IPS-NIHi7 (cell line): ENCODE results near the gene METTL16.
"Not testable (repeated sequence)": the region's sequence is repeated elsewhere in the genome, so short reads cannot be mapped to it uniquely, and the experiment has no call there.

ENCODE experiments used
- DNase-seq: peaks from one replicate; pipeline ENCODE4 v3.0.0; 2012; ENCODE audit warnings: mixed read lengths; ENCODE audit errors: extremely low spot score

METTL16 gene, protein sequence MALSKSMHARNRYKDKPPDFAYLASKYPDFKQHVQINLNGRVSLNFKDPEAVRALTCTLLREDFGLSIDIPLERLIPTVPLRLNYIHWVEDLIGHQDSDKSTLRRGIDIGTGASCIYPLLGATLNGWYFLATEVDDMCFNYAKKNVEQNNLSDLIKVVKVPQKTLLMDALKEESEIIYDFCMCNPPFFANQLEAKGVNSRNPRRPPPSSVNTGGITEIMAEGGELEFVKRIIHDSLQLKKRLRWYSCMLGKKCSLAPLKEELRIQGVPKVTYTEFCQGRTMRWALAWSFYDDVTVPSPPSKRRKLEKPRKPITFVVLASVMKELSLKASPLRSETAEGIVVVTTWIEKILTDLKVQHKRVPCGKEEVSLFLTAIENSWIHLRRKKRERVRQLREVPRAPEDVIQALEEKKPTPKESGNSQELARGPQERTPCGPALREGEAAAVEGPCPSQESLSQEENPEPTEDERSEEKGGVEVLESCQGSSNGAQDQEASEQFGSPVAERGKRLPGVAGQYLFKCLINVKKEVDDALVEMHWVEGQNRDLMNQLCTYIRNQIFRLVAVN

GRCh38 chr17:2511462-2512369 is at the start of gene METTL16:
Gene METTL16 (minus strand): TSS chr17:2511888. CDS start chr17:2502331, 9,557 bp downstream.
- DNase-seq, result peak; percentile 98

DNA sequence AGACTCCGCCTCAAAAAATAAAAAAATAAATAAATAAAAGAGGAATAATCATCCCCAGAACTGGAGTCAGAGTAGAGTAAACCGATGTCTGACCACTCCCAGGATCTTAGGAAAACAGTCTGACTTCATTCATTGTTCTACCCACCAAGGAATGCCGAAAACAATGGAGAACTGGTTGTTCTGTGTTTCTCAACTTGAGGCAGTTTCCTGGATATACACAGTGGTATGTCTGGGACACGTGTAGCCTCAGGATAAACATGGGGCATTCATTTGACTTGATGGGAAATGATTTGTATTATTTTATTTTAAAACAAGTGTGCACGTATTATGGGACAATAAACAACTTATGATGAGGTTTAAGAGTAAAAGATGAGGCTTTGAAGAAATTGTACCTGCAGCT is 49.0 kb upstream of the METTL16 start:
- DNase-seq, result no peak

GRCh38 chr17:2551928-2552327 is 40.2 kb upstream of the METTL16 start:
- DNase-seq, result peak; percentile 30

DNA sequence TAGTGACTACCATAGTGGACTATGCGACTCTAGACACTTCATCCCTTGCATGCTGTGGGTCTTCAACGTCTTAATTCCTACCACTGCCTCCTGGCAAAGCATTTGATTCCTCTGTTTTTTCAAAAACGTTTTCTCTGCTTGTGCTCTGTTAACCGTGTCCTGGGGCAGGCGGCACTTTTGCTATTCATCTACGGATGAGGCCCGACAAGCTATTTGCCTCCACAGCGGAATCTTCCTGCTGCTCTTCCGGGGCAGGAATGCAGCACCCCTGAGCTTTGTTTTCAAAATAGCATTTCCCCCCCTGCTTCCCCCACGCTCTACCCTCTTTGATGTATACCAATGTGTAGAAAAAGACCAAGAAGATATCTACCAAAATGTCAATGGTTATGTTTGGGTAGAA is 39.8 kb upstream of the METTL16 start:
- peak; percentile 75 for DNase-seq

DNA sequence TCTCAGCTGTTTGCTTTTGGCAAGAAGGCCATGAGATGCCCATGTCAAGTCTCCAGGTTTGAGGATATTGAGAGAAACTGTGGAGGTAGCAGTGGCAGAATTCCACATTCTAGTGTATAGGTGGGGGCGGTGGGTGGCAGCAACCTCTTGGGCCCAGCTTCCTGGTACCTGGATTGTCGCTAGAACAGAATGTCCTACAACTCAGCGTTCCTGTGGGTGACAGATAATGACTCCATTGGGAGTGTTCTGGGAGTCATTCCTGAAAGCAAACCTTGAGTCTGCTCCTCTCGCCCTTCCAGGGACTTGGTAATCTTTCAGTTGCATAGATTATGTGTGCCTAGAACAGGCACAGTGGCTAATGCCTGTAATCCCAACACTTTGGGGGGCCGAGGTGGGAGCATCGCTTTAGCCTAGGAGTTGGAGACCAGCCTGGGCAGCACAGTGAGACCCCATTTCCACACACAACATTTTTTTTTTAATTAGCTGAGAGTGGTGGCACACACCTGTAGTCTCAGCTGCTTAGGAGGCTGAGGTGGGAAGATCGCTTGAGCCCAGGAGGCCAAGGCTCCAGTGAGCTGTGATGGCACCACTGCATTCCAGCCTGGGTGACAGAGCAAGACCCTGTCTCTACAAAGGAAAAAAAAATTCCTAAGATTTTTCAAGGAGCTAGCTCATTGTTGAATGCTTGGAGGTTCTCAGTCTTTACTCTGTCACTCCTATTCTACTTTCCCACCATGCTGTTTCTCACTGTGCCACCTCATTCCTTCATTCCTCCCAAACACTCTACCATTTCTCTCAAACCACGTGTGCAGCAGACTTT is 37.9 kb upstream of the METTL16 start:
- no peak for DNase-seq

DNA sequence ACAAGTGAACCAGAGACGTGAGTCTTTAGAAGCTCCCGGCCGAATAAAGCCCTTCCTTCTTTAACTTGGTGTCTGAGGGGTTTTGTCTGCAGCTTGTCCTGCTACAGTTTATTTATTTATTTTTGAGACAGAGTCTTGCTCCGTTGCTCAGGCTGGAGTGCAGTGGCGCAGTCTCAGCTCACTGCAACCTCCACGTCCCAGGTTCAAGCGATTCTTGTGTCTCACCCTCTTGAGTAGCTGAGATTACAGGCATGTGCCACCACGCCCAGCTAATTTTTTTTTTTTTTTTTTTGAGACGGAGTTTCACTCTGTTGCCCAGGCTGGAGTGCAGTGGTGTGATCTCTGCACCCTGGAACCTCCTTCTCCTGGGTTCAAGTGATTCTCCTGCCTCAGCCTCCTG is 36.3 kb upstream of the METTL16 start:
- DNase-seq, result not testable (repeated sequence)

GRCh38 chr17:2547176-2547575 is 35.5 kb upstream of the METTL16 start:
- no peak for DNase-seq

GRCh38 chr17:2545393-2545792 is 33.7 kb upstream of the METTL16 start:
- DNase-seq, result no peak

DNA sequence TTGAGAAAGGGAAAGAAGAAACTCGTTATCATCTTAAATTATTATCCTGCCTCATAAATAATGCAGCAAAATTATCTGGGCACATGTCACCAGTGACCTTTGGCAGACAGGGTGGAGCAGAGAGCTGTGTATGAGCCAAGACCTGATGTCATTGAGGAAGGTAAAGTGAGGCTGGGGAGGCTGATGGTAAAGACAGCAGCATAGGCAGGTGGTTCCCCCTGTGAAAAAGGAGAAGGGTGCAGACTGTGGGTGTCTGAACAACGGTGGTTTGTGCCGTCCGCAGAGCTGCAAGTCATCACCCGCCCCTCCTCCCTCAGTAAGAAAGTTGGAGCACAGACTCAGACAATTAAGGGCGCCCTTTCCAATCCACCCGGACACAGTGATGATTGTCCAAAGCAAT is 30.8 kb upstream of the METTL16 start:
- no peak for DNase-seq

GRCh38 chr17:2542056-2542455 is 30.4 kb upstream of the METTL16 start:
- no peak for DNase-seq

GRCh38 chr17:2537579-2537978 is 25.9 kb upstream of the METTL16 start:
- DNase-seq, result not testable (repeated sequence)

DNA sequence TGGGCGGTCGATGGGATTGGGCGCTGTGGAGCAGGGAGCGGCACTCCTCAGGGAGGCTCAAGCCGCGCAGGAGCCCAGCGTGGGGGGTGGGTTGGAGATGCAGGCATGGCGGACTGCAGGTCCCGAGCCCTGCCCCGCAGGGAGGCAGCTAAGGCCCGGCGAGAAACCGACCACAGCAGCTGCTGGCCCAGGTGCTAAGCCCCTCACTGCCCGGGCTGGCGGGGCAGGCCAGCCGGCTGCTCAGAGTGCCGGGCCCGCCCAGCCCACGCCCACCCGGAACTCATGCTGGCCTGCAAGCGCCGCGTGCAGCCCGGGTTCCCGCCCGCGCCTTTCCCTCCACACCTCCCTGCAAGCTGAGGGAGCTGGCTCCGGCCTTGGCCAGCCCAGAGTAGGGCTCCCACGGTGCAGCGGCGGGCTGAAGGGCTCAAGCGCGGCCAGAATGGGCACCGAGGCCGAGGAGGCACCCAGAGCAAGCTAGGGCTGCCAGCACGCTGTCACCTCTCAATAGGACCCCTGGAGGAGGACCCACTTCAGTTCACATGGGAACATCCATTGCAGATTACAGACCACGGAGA is 20.5 kb upstream of the METTL16 start:
- DNase-seq, result no peak

DNA sequence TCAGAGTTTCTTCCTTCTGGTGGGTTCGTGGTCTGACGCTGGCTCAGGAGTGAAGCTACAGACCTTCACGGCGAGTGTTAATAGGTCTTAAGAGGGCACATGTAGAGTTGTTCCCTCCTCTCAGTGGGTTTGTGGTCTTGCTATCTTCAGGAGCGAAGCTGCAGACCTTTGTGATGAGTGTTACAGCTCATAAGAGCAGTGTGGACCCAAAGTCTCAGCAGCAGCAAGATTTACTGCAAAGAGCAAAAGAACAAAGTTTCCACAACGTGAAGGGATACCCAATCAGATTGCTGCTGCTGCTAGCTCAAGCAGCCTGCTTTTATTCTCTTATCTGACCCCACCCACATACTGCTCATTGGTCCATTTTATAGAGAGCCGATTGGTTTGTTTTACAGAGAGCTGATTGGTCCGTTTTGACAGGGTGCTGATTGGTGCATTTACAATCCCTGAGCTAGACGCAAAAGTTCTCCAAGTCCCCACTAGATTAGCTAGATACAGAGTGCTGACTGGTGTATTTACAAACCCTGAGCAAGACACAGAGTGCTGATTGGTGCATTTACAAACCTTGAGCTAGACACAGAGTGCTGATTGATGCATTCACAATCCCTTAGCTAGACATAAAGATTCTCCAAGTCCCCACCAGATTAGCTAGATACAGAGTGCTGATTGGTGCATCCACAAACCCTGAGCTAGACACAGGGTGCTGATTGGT is 19.7 kb upstream of the METTL16 start:
- not testable (repeated sequence) for DNase-seq

- not testable (repeated sequence) for DNase-seq
These were observed 10.2 kb upstream of the METTL16 start for GRCh38 chr17:2521775-2522410.

GRCh38 chr17:2521257-2521656 is 9.6 kb upstream of the METTL16 start:
- DNase-seq, result no peak

DNA sequence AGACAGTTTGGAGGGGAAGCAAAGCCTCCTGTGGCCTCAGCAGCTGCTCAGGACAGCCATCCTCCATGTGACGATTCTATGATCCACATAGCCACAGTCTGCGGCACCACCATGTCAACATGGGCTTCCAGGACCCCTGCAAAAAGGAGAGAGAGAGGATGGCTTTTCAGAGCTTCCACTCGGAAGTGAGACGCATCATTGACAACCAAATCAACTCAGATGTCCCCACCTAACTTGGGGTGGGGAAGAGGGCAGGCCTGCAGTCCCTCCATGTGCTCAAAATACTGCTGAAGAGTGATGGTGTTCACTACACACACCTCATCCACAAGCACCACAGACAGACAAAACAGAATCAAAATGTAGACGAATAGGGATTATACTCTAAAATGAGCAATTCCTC is 5.9 kb upstream of the METTL16 start:
- no peak for DNase-seq

- no peak for DNase-seq
These were observed 588 bp downstream of the METTL16 start for GRCh38 chr17:2511138-2511461.

DNA sequence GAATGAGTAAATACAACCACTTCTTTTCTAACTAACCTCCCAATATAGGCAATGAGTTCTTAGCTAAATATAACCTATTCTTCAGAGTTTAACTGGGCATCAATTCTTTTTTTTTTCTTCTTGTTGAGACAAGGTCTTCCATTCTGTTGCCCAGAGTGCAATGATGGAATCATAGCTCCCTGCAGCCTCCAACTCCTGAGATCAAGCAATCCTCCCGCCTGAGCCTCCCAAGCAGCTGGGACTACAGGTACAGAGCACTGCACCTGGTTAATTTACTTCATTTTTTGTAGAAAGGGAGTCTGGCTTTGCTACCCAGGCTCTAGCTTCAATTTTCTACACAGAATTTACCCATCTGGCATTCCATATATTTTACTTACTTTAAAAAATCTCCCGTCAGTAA is 1.1 kb downstream of the METTL16 start:
- no peak for DNase-seq

- no peak for DNase-seq
These were observed 3.7 kb downstream of the METTL16 start for GRCh38 chr17:2508035-2508434.

- DNase-seq, result not testable (repeated sequence)
These were observed 4.7 kb downstream of the METTL16 start for GRCh38 chr17:2507015-2507414.
